Measurements from ENCODE around the gene PLP1. TPM values are rescaled to one million over a fixed set of nuclear protein-coding genes. Genes with fewer than 3 reads are reported as not detected.

Gene PLP1
- polyA plus RNA-seq, 1 of the 3 experiments (the other 2 are of a cell fraction): 0.90 TPM

DNA sequence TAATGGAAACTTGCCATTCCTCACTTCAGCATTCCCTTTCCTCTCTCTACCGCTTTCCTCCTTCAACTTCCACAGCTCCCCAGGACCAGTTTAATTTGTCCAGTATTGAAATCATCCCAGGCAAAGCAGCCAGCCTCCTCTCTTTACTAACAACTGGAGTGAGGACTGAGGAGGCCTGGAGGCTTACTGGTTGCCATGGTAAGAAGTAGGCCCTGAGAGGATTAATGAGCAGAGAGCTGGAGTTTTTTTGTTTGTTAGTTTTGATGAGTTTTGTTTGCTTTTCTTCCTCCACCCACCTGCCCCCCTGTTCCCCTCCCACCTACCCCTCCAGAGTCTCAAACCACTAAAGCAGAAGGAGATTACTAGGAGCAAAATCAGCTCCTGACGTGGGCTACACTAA lies 29.5 kb upstream of the PLP1 start (continued):
- TF ChIP-seq FOSL2 (IDR thresholded peaks at IDR 0.05; ENCODE audit: borderline replicate concordance, low read depth): no peak
- no peak for TF ChIP-seq NRF1 (IDR thresholded peaks at IDR 0.05; ENCODE audit: low read depth, low read length)

DNA sequence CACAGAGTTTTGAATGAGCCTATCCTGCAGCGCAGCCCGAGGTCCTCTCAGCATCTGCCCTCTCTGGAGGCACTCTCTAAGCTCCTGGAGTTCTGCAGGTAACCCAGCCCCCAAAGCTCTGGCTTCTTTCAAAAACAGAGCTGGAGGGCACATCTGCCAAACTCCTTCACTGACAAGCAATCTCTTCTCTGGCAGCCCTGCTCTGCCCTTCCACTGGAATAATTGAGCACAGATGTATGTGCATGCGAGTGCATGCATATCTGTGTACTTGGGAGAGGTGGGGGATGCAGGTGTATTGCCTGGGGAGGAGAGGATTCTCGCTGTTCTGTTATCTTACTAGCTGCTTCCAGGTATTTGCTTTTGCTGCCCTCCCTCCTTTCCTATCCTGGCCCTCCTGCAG lies 22.2 kb upstream of the PLP1 start:
- H3F3A ChIP-seq (replicated peaks; ENCODE audit: insufficient read depth): no peaks in the 10 kb centered on the region
- CTCF ChIA-PET: interaction anchor here (0.8 to 2.0 kb wide), 3 partner anchors 9 to 43 kb away, joined by 4 to 6 read pairs (median 4); no protein-coding TSS in a partner anchor

More for the DNA sequence above, 22.2 kb upstream of the PLP1 start:
- peaks cover 0 to 8% of the 10 kb centered on the region in 2 experiments; a peak in 1 of 4 replicates for H3K4me1 ChIP-seq (ENCODE audit: control insufficient read depth in 1 of 2, insufficient read depth in 2 of 2, low read depth in 1 of 2, low read length in 1 of 2)
- whole genome bisulfite sequencing (ENCODE audit: low lambda C conversion rate): 27% methylated on average over 3 of the region's 4 CpGs
- peak; percentile 45 for DNase-seq
- no peaks in the 10 kb centered on the region; the same call in 1 of the 2 replicates for H3K27me3 ChIP-seq (ENCODE audit: insufficient read depth)
- POLR2A ChIA-PET: no interaction called here
- H3K4me2 ChIP-seq: no peak overlapping the region
- no peak overlapping the region for H3K4me3 ChIP-seq (ENCODE audit: low read depth in 2 of 2, low read length in 1 of 2)
- no peak overlapping the region for H2AFZ ChIP-seq (ENCODE audit: low read depth)
- TF ChIP-seq GATA2 (CRISPR knock-in tag; IDR thresholded peaks at IDR 0.05): peak; percentile 65
- no peak for TF ChIP-seq YY1 (IDR thresholded peaks at IDR 0.05; ENCODE audit: low read depth)
- TF ChIP-seq RCOR1 (IDR thresholded peaks at IDR 0.05; ENCODE audit: low read length): peak; percentile 60; the same call in 1 of the 2 replicates
- no peak for TF ChIP-seq NFIC (IDR thresholded peaks at IDR 0.05; ENCODE audit: borderline replicate concordance)
- TF ChIP-seq, protein P1, sequence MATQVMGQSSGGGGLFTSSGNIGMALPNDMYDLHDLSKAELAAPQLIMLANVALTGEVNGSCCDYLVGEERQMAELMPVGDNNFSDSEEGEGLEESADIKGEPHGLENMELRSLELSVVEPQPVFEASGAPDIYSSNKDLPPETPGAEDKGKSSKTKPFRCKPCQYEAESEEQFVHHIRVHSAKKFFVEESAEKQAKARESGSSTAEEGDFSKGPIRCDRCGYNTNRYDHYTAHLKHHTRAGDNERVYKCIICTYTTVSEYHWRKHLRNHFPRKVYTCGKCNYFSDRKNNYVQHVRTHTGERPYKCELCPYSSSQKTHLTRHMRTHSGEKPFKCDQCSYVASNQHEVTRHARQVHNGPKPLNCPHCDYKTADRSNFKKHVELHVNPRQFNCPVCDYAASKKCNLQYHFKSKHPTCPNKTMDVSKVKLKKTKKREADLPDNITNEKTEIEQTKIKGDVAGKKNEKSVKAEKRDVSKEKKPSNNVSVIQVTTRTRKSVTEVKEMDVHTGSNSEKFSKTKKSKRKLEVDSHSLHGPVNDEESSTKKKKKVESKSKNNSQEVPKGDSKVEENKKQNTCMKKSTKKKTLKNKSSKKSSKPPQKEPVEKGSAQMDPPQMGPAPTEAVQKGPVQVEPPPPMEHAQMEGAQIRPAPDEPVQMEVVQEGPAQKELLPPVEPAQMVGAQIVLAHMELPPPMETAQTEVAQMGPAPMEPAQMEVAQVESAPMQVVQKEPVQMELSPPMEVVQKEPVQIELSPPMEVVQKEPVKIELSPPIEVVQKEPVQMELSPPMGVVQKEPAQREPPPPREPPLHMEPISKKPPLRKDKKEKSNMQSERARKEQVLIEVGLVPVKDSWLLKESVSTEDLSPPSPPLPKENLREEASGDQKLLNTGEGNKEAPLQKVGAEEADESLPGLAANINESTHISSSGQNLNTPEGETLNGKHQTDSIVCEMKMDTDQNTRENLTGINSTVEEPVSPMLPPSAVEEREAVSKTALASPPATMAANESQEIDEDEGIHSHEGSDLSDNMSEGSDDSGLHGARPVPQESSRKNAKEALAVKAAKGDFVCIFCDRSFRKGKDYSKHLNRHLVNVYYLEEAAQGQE (IDR thresholded peaks at IDR 0.05; ENCODE audit: low read depth, low read length): no peak
- no peak for TF ChIP-seq FOXM1 (IDR thresholded peaks at IDR 0.05; ENCODE audit: low read depth)
- no peak for TF ChIP-seq TCF12 (IDR thresholded peaks at IDR 0.05)
- TF ChIP-seq NRF1 (IDR thresholded peaks at IDR 0.05; ENCODE audit: low read depth, low read length): no peak
- peak; percentile 63 for TF ChIP-seq CHD2 (IDR thresholded peaks at IDR 0.05; ENCODE audit: low read length, partially characterized antibody)
- TF ChIP-seq EZH2phosphoT487 (IDR thresholded peaks at IDR 0.05; ENCODE audit: borderline replicate concordance, low read depth): no peak
- TF ChIP-seq, protein P2, sequence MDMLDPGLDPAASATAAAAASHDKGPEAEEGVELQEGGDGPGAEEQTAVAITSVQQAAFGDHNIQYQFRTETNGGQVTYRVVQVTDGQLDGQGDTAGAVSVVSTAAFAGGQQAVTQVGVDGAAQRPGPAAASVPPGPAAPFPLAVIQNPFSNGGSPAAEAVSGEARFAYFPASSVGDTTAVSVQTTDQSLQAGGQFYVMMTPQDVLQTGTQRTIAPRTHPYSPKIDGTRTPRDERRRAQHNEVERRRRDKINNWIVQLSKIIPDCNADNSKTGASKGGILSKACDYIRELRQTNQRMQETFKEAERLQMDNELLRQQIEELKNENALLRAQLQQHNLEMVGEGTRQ (IDR thresholded peaks at IDR 0.05; ENCODE audit: borderline replicate concordance, low read depth, low read length): no peak
- TF ChIP-seq EP300 (IDR thresholded peaks at IDR 0.05; ENCODE audit: borderline replicate concordance in 1 of 2, low read depth in 1 of 2, low read length in 1 of 2): peak in 1 of 2 experiments; percentile 65; a peak in 1 of 4 replicates
- no peaks in the 10 kb centered on the region for H4K20me1 ChIP-seq (ENCODE audit: insufficient read depth)
- no peak overlapping the region for H3K9ac ChIP-seq
- H3K36me3 ChIP-seq (replicated peaks in 1 of 2; ENCODE audit: control insufficient read depth in 1 of 2, insufficient read depth in 2 of 2, low read length in 1 of 2): no peaks in the 10 kb centered on the region
- H3K9me2 ChIP-seq: no peaks in the 10 kb centered on the region
- no peak overlapping the region for H3K27ac ChIP-seq (ENCODE audit: low read depth in 2 of 2, low read length in 1 of 2)
- no peaks in the 10 kb centered on the region for H3K9me3 ChIP-seq
- no peaks in the 10 kb centered on the region for H3K79me2 ChIP-seq (ENCODE audit: insufficient read depth)
